GM12801 (cell line): ENCODE data around the gene SF3A2.

Experiments
- CTCF ChIP-seq: IDR thresholded peaks from one replicate; pipeline ENCODE4 v1.5.1; 2011; ENCODE audit warnings: control low read depth; ENCODE audit not compliant: insufficient read length; ENCODE audit errors: extremely low read depth

The SF3A2 gene

GRCh38 chr19:2288818-2289713, 52.4 kb downstream of the SF3A2 start:
- no peak for TF ChIP-seq CTCF

- TF ChIP-seq CTCF, result no peak
These were observed 53.3 kb downstream of the SF3A2 start for GRCh38 chr19:2289714-2290435.

- TF ChIP-seq CTCF, result no peak
These were observed 54.0 kb downstream of the SF3A2 start for GRCh38 chr19:2290441-2291184.

GRCh38 chr19:2291185-2291751, 54.6 kb downstream of the SF3A2 start:
- TF ChIP-seq CTCF, result no peak

GRCh38 chr19:2294687-2295335, 58.2 kb downstream of the SF3A2 start:
- TF ChIP-seq CTCF, result no peak

GRCh38 chr19:2296141-2296540, 59.5 kb downstream of the SF3A2 start:
- TF ChIP-seq CTCF, result no peak
